ENCODE measurements around the gene EPHA6. TPM values are rescaled to one million over a fixed set of nuclear protein-coding genes. Genes with fewer than 3 reads are reported as not detected.

EPHA6 gene
- total and polyA plus RNA-seq, 7 donors: 0.58 to 53.5 (median 45.4) TPM; not detected in 2

GRCh38 chr3:97177242-97177641 lies 362.8 kb downstream of the EPHA6 start:
- Histone ChIP-seq H3K4me1 (no peaks in the 10 kb centered on the region), H3K27me3 (no peaks in the 10 kb centered on the region), H3K9me3 (peaks cover 0 to 3% (median 1%) of the 10 kb centered on the region in 4 donors), H3K36me3 (no peaks in the 10 kb centered on the region), H3K27ac (no peak overlapping the region), H3K4me3 (no peak overlapping the region)
- TF ChIP-seq POLR2AphosphoS5 (IDR thresholded peaks at IDR 0.05): no peak
- TF ChIP-seq CTCF (IDR thresholded peaks at IDR 0.05): no peak
- no peak for TF ChIP-seq POLR2A (IDR thresholded peaks at IDR 0.05)
- no peak for TF ChIP-seq EP300 (IDR thresholded peaks at IDR 0.05)
- intact Hi-C loops (cut with DNase I): no loop called here
- DNase-seq: no peak

- DNase-seq: no peak
- 69 to 76% methylated on average over 3 of the region's 3 CpGs for WGBS, 2 donors
- intact Hi-C loops (cut with DNase I): no loop called here
Observed at GRCh38 chr3:97181704-97182103, 367.3 kb downstream of the EPHA6 start.

GRCh38 chr3:97187771-97188170 lies 373.4 kb downstream of the EPHA6 start:
- intact Hi-C loops (cut with DNase I): no loop called here
- H3K27me3 ChIP-seq: no peaks in the 10 kb centered on the region
- H3K27ac ChIP-seq: no peak overlapping the region
- DNase-seq: no peak
- no peak overlapping the region for H3K4me3 ChIP-seq
- no peak for TF ChIP-seq CTCF (IDR thresholded peaks at IDR 0.05)
- TF ChIP-seq EP300 (IDR thresholded peaks at IDR 0.05): no peak
- no peak for TF ChIP-seq POLR2AphosphoS5 (IDR thresholded peaks at IDR 0.05)
- TF ChIP-seq POLR2A (IDR thresholded peaks at IDR 0.05): no peak
- no peaks in the 10 kb centered on the region for H3K4me1 ChIP-seq
- H3K9me3 ChIP-seq: no peaks in the 10 kb centered on the region
- H3K36me3 ChIP-seq: no peaks in the 10 kb centered on the region

More at GRCh38 chr3:97181704-97182103, 367.3 kb downstream of the EPHA6 start:
- Histone ChIP-seq H3K36me3 (no peaks in the 10 kb centered on the region), H3K4me1 (no peaks in the 10 kb centered on the region), H3K27me3 (no peaks in the 10 kb centered on the region), H3K27ac (no peak overlapping the region), H3K9me3 (peaks cover 0 to 3% (median 1%) of the 10 kb centered on the region in 4 donors), H3K4me3 (no peak overlapping the region)
- TF ChIP-seq CTCF (IDR thresholded peaks at IDR 0.05) (no peak), EP300 (IDR thresholded peaks at IDR 0.05) (no peak), POLR2AphosphoS5 (IDR thresholded peaks at IDR 0.05) (no peak), POLR2A (IDR thresholded peaks at IDR 0.05) (no peak)

GRCh38 chr3:97189835-97190234 lies 375.4 kb downstream of the EPHA6 start:
- H3K4me1 ChIP-seq: no peaks in the 10 kb centered on the region
- TF ChIP-seq CTCF (IDR thresholded peaks at IDR 0.05) (no peak), POLR2AphosphoS5 (IDR thresholded peaks at IDR 0.05) (no peak), EP300 (IDR thresholded peaks at IDR 0.05) (no peak), POLR2A (IDR thresholded peaks at IDR 0.05) (no peak)
- H3K9me3 ChIP-seq: no peaks in the 10 kb centered on the region
- 49 to 70% methylated on average over 2 of the region's 2 CpGs for WGBS, 2 donors
- intact Hi-C loops (cut with DNase I): no loop called here
- DNase-seq: no peak
- no peak overlapping the region for H3K4me3 ChIP-seq
- no peak overlapping the region for H3K27ac ChIP-seq
- H3K36me3 ChIP-seq: no peaks in the 10 kb centered on the region
- no peaks in the 10 kb centered on the region for H3K27me3 ChIP-seq

GRCh38 chr3:97197083-97197482 lies 382.7 kb downstream of the EPHA6 start:
- intact Hi-C loops (cut with DNase I): no loop called here
- no peak overlapping the region for H3K27ac ChIP-seq

More at GRCh38 chr3:97197083-97197482, 382.7 kb downstream of the EPHA6 start:
- H3K4me1 ChIP-seq: peaks cover 0 to 13% (median 9%) of the 10 kb centered on the region in 4 donors
- no peak overlapping the region for H3K4me3 ChIP-seq
- no peaks in the 10 kb centered on the region for H3K36me3 ChIP-seq
- TF ChIP-seq POLR2A (IDR thresholded peaks at IDR 0.05) (no peak), POLR2AphosphoS5 (IDR thresholded peaks at IDR 0.05) (no peak), EP300 (IDR thresholded peaks at IDR 0.05) (no peak), CTCF (IDR thresholded peaks at IDR 0.05) (no peak)
- no peaks in the 10 kb centered on the region for H3K27me3 ChIP-seq
- no peaks in the 10 kb centered on the region for H3K9me3 ChIP-seq
- no peak for DNase-seq
- WGBS, 2 donors: 78 to 89% methylated on average over 4 of the region's 4 CpGs
